Mesothelial cell of epicardium (in vitro differentiated cells): Measurements from ENCODE around the gene ERVW-1. TPM values are rescaled to one million over a fixed set of nuclear protein-coding genes. Genes with fewer than 3 reads are reported as not detected.
"Not testable (repeated sequence)": the region's sequence is repeated elsewhere in the genome, so short reads cannot be mapped to it uniquely, and the experiment has no call there.

Experiments
- DNase-seq, 2 experiments: peaks; one replicate each; pipeline ENCODE4 v3.0.0; 2021; ENCODE audit warnings: low spot score in 2 of 2; ENCODE audit not compliant: unreplicated experiment in 2 of 2
- H3K27ac Mint-ChIP-seq: 2 replicates; pipeline ENCODE4 v1.8.0; 2021; ENCODE audit warnings: mixed read lengths
- H3K27me3 Mint-ChIP-seq: 2 replicates; pipeline ENCODE4 v1.8.0; 2021; ENCODE audit warnings: low read depth, mixed read lengths
- H3K36me3 Mint-ChIP-seq: 2 replicates; pipeline ENCODE4 v1.8.0; 2021; ENCODE audit warnings: mixed read lengths
- H3K4me1 Mint-ChIP-seq: 2 replicates; pipeline ENCODE4 v1.8.0; 2021; ENCODE audit warnings: mixed read lengths
- H3K4me3 Mint-ChIP-seq: 2 replicates; pipeline ENCODE4 v1.8.0; 2021; ENCODE audit warnings: mild to moderate bottlenecking, moderate library complexity, mixed read lengths
- H3K9me3 Mint-ChIP-seq: 2 replicates; pipeline ENCODE4 v1.8.0; 2021; ENCODE audit warnings: mixed read lengths
- total RNA-seq: library from RNA; stranded (reverse); gene quantifications from 3 replicates; pipeline ENCODE4 v1.2.1, GENCODE V29; 2021
- TF ChIP-seq, protein P1 (sequence below): fragments of 200-600 bp; sonication (generic); IDR thresholded peaks from one replicate; pipeline ENCODE4 v1.5.0; 2021; ENCODE audit warnings: antibody characterized with exemption; ENCODE audit not compliant: unreplicated experiment

Gene ERVW-1
- total RNA-seq, 1 donor from 2014 or later, result not detected

DNA sequence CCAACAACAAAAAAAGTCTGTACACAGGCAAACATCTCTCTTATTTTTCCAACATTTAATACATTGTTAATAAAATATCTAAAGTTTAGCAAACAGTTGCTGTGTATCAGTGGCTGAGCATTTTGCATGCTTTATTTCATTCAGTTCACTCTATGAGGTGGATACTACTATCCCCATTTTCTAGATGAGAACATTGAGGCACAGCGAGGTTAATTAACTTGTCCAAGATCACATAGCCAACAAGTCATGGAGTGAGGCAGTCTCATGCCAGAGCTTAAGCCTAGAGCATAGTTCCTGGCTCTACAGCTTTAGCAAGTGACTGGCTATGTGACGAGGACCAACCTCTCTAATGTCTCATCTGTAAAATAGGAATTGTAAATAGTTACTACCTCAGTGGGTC lies 26.1 kb downstream of the ERVW-1 start:
- TF ChIP-seq, protein P1, sequence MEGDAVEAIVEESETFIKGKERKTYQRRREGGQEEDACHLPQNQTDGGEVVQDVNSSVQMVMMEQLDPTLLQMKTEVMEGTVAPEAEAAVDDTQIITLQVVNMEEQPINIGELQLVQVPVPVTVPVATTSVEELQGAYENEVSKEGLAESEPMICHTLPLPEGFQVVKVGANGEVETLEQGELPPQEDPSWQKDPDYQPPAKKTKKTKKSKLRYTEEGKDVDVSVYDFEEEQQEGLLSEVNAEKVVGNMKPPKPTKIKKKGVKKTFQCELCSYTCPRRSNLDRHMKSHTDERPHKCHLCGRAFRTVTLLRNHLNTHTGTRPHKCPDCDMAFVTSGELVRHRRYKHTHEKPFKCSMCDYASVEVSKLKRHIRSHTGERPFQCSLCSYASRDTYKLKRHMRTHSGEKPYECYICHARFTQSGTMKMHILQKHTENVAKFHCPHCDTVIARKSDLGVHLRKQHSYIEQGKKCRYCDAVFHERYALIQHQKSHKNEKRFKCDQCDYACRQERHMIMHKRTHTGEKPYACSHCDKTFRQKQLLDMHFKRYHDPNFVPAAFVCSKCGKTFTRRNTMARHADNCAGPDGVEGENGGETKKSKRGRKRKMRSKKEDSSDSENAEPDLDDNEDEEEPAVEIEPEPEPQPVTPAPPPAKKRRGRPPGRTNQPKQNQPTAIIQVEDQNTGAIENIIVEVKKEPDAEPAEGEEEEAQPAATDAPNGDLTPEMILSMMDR, result no peak
- Mint-ChIP-seq H3K27me3 (no peaks in the 10 kb centered on the region), H3K36me3 (peaks cover 25% of the 10 kb centered on the region), H3K27ac (no peak overlapping the region), H3K4me1 (peaks cover 11% of the 10 kb centered on the region), H3K4me3 (no peak overlapping the region), H3K9me3 (no peaks in the 10 kb centered on the region)
- no peak for DNase-seq

DNA sequence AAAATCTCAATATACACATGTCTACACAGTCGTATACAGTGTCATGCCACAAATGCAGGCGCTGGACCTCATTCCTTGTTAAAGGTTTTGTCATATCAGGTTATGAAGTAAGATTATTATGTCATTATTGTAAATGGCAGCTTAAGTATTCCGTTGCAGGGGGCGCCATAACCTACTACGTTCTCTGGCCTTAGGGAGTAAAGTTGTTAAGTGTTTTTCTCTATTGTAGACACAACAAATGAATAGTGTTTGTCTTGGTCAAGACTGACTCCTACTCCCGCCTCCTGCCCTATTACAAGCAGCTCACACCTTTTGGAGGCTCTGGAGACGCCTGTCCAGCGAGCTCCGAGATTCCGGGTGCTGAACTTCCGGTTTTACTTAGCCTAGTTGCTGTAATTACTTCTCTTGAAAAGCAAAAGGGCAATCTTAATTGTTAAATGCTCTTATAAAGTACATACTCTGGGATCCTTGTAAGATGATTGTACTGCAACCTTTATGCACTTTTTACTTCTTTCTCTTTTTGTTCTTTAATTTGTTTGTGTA lies 29.5 kb downstream of the ERVW-1 start:
- peaks cover 11% of the 10 kb centered on the region for H3K4me1 Mint-ChIP-seq
- peak overlapping the region; percentile 77 for H3K4me3 Mint-ChIP-seq
- peak overlapping the region; percentile 90 for H3K27ac Mint-ChIP-seq
- DNase-seq, result peak in 1 of 2 experiments; percentile 26
- TF ChIP-seq, protein P1, result no peak
- no peaks in the 10 kb centered on the region for H3K9me3 Mint-ChIP-seq
- H3K36me3 Mint-ChIP-seq, result peaks cover 9% of the 10 kb centered on the region
- no peaks in the 10 kb centered on the region for H3K27me3 Mint-ChIP-seq

DNA sequence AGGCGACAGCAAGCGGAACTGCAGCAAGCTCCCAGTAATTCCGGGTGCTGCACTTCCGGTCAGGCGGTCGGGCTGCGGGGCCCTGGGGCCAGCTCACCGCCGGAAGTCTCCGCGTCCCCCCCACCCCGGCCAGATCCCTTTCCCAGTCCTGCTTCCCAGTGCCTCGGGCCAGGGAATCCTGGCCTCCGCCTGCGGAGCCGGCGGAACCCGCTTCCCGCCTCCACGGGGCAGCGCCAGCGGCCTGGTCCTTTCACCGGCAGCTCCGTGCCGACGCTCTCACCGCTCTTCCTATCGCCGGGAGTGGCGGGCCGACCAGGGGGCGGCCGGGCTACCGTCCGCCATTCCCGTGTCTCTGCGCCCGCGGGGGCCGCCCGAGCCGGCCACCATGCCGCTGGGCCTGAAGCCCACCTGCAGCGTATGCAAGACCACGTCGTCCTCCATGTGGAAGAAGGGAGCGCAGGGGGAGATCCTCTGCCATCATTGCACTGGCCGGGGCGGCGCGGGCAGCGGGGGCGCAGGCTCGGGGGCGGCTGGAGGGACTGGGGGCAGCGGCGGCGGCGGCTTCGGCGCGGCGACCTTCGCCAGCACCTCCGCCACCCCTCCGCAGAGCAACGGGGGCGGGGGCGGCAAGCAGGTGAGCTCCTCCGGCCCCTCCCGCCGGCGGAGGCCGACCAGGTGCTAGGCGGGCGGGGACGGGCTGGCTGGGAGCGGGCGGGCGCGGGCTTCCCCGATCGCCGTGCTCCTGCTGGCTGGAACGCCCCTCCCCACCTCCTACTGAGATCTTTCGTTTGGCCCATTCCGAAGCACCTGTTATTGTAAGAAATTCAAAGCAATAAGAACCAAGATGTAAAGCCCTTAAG lies 30.2 kb downstream of the ERVW-1 start, which contains the start of gene GATAD1:
GATAD1 (plus strand) TSS at position 138 of the 860 bp plus-strand sequence; CDS start at position 386, 248 bp downstream.
- peak within 1 kb of the TSS; percentile 77 for H3K4me3 Mint-ChIP-seq
- peaks cover 4% of the 10 kb centered on the region for H3K9me3 Mint-ChIP-seq
- H3K36me3 Mint-ChIP-seq, result peaks cover 7% of the 10 kb centered on the region
- peaks cover 11% of the 10 kb centered on the region for H3K4me1 Mint-ChIP-seq
- DNase-seq, result peak; percentile 75 to 87
- peak within 1 kb of the TSS; percentile 90 for H3K27ac Mint-ChIP-seq
- TF ChIP-seq, protein P1, result peak; percentile 52
- H3K27me3 Mint-ChIP-seq, result no peaks in the 10 kb centered on the region

DNA sequence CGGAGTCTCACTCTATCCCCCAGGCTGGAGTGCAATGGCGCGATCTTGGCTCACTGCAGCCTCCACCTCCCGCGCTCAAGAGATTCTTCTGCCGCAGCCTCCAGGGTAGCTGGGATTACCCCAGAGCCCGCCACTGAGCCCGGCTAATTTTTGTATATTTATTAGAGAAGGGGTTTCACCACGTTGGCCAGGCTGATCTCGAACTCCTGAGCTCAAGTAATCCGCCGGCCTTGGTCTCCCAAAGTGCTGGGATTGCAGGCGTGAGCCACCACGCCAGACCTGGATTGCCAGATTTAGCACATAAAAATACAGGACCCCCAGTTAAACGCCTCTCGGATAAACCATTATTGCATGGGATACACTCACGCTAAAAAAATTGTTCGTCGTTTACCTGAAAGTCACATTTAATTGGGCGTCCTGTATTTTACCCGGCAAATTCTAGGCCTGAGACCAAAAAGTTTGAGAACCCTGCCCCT lies 30.8 kb downstream of the ERVW-1 start:
- Mint-ChIP-seq H3K27me3 (no peaks in the 10 kb centered on the region), H3K4me3 (peak overlapping the region; percentile 77), H3K4me1 (peaks cover 11% of the 10 kb centered on the region), H3K9me3 (peaks cover 6% of the 10 kb centered on the region), H3K27ac (no peak overlapping the region), H3K36me3 (peaks cover 7% of the 10 kb centered on the region)
- TF ChIP-seq, protein P1, result peak; percentile 92
- no peak for DNase-seq

DNA sequence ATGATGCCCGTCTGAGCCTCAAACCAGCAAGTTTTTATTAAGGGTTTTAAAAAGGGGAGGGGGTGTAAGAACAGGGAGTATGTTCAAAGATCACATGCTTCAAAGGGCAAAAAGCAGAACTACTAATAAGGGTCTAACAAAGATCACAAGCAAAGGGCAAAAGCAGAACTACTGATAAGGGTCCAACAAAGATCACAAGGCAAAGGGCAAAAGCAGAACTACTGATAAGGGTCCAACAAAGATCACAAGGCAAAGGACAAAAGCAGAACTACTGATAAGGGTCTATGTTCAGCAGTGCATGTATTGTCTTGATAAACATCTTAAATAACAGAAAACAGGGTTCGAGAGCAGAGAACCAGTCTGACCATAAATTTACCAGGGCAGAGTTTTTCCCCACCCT lies 35.0 kb downstream of the ERVW-1 start:
- H3K4me1 Mint-ChIP-seq, H3K36me3 Mint-ChIP-seq, H3K9me3 Mint-ChIP-seq, H3K27me3 Mint-ChIP-seq, H3K27ac Mint-ChIP-seq, H3K4me3 Mint-ChIP-seq, DNase-seq: not testable (repeated sequence)

DNA sequence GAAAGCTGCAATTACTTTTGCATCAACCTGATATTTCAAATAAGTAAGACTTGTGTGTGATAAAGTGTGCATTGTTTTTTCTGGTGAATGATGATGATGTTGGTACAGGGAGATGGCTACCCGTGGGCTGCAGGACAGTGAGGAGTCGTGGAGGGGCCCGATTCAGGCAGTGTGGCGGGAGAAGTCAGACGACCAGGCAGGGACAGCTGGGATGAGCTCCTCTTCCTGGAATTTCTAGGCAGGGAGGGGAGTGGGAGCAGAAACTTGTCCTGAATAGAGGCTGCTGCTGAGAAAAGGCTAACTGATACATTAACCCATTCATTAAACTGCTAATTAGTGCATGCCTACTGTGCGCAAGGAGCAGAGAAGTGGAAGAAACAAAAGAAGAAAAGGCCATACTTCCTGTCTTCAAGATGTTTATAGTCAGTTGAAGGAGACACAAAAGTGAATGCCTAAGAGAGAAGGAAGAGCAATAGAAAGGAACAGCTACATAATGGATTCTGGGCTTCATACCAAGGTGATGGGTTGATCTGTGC lies 39.7 kb downstream of the ERVW-1 start:
- no peak for DNase-seq
- no peak overlapping the region for H3K27ac Mint-ChIP-seq
- H3K4me1 Mint-ChIP-seq, result peaks cover 4% of the 10 kb centered on the region
- no peaks in the 10 kb centered on the region for H3K36me3 Mint-ChIP-seq
- peaks cover 6% of the 10 kb centered on the region for H3K9me3 Mint-ChIP-seq
- TF ChIP-seq, protein P1, result no peak
- no peak overlapping the region for H3K4me3 Mint-ChIP-seq
- peaks cover 16% of the 10 kb centered on the region for H3K27me3 Mint-ChIP-seq
